Esophagus (tissue), 2 donors: Measurements from ENCODE around the gene EEF1AKMT3. TPM values are rescaled to one million over a fixed set of nuclear protein-coding genes. Genes with fewer than 3 reads are reported as not detected.

Source experiments
- H3K27ac ChIP-seq, 2 donors: one replicate each; pipeline ENCODE4 v1.5.1; 2013; ENCODE audit warnings: low read depth in 2 of 2, mild to moderate bottlenecking in 2 of 2, inconsistent platforms in 1 of 2, low read length in 1 of 2, moderate library complexity in 1 of 2
- H3K27me3 ChIP-seq, 2 donors: one replicate each; pipeline ENCODE4 v1.6.1; 2013; ENCODE audit warnings: low read length in 2 of 2, control low read depth in 1 of 2, mild to moderate bottlenecking in 1 of 2; ENCODE audit not compliant: insufficient read depth in 2 of 2, control insufficient read depth in 1 of 2
- H3K36me3 ChIP-seq, 2 donors: one replicate each; pipeline ENCODE4 v1.6.1; 2013; ENCODE audit warnings: low read length in 1 of 2; ENCODE audit not compliant: control insufficient read depth in 2 of 2, insufficient read depth in 2 of 2
- H3K4me1 ChIP-seq, 2 donors: one replicate each; pipeline ENCODE4 v1.6.1; 2013; ENCODE audit warnings: low read length in 1 of 2; ENCODE audit not compliant: control insufficient read depth in 2 of 2, insufficient read depth in 2 of 2
- H3K4me3 ChIP-seq, 2 donors: one replicate each; pipeline ENCODE4 v1.5.1; 2013; ENCODE audit warnings: low read length in 2 of 2, mild to moderate bottlenecking in 2 of 2, low read depth in 1 of 2, moderate library complexity in 1 of 2
- H3K9me3 ChIP-seq, 2 donors: one replicate each; pipeline ENCODE4 v1.6.1; 2013; ENCODE audit warnings: mild to moderate bottlenecking in 2 of 2, low read depth in 1 of 2, low read length in 1 of 2, moderate library complexity in 1 of 2; ENCODE audit not compliant: control insufficient read depth in 2 of 2, insufficient read depth in 1 of 2
- WGBS, 2 donors: extraction: QIAGEN DNeasy Blood & Tissue Kit; methylation state at CpG; one replicate each; pipeline ENCODE4 v1.1.7; 2013; 5-methylcytosine and 5-hydroxymethylcytosine counted together
- polyA plus RNA-seq, 2 donors: library from polyadenylated mRNA; stranded (reverse); fragments of 200-250 nt; gene quantifications; one replicate each; pipeline ENCODE4 v1.2.3, GENCODE V29; 2013
- donor health status: healthy with polysubstance abuse.
- donor health status: Bipolar disorder and iron deficiency.

The EEF1AKMT3 gene
- polyA plus RNA-seq, 2 donors: 1.1 to 2.4 TPM

DNA sequence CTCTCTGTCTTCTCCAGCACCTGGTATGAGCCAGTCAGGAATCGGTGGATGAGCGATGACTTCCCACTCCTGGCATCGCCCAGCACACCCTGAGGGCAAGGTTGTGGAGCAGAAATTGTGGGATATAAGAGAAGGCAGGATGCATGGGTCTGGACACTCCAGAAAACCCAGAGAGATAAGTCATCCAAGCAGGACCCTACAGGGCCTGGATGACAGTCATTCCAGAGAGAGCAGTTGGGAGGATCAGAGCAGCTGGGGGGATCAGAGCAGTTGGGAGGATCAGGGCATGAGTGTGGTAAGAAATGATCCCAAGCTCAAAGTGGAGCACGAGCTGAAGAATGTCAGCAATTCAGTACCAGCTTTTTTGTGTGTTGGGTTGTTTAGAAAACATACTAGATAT, 37.8 kb upstream of the EEF1AKMT3 start:
- WGBS, 2 donors: 64 to 69% methylated on average over 4 of the region's 4 CpGs
- Histone ChIP-seq H3K4me3 (no peak overlapping the region), H3K9me3 (no peaks in the 10 kb centered on the region), H3K27ac (no peak overlapping the region), H3K4me1 (peaks cover 6 to 7% of the 10 kb centered on the region in 2 donors), H3K27me3 (peaks cover 0 to 25% of the 10 kb centered on the region in 2 donors), H3K36me3 (peaks cover 0 to 2% of the 10 kb centered on the region in 2 donors)

DNA sequence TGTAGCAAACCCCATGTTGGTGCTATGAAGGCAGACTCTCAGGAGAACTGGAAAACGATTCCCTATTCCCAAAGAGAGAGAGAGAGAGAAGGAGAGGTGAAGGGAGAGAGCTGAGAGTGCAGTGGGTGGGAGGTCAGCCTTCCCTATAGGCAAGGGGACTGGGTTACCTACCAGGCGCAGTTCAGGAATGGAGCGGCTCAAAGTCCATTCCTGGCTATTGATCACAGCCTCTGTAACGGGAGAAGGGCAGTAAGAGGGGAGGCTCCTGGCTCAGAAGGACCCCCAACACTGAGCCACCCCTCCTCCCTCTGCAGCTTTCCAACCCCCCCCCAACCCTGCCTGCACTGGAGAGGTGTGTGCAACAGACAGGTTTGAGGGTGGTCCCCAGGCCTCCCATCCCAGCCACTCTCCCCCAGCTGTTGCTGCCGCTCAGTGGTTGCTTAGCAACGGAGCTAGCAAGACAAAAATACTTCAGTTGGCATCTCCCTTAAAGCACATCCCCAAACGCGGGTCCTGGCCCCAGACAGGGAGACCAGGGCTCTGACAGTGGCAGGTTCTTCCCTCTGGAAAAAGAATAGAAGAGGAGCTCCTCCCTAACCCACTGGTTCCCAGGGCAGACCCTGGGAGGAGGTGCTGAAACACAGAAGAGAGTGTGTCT, 37.1 kb upstream of the EEF1AKMT3 start:
- 30 to 34% methylated on average over 7 to 8 of the region's 8 CpGs for WGBS, 2 donors
- H3K4me3 ChIP-seq: no peak overlapping the region

DNA sequence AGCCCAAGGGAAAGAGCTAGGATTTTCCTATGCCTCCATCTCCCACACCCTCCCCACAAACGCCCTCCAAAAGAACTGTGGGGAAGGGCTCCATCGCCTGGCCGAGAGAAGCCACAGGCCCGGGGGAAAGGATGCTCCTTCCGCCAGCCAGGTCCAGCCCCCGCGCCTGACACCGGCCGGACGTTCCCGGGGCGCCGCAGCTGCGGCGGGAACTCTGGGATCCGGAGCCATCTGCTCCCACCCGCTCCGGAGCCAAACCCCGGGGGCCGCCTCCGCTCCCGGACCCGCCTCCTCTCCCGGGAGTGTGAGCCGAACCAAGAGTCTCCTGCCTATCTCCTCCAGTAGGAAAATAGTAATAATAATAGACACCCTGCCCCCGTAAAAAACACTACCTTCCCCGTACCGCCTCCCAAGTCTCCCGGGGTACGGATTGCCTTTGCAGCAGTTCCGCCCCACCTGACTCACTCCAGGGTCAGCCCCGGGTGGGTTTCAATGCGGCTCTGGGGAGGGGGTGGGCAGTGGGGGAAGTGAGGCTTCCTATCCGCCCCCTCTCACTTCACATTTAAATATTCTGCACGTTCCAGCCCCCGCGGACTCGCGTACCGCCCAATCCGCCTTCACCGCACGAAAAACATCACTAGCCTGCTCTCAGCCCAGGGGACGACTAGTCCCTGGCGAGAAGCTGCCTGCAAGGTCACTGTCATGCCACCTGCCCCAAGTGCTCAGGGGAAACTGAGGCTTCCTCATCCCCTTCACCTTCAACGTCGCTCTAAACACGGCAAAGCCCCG, 36.3 kb upstream of the EEF1AKMT3 start:
- no peaks in the 10 kb centered on the region for H3K9me3 ChIP-seq
- H3K36me3 ChIP-seq: peaks cover 0 to 2% of the 10 kb centered on the region in 2 donors
- 18 to 31% methylated on average over 44 to 49 of the region's 49 CpGs for WGBS, 2 donors
- H3K27ac ChIP-seq: no peak overlapping the region
- no peak overlapping the region for H3K4me3 ChIP-seq
- H3K4me1 ChIP-seq: peaks cover 6 to 7% of the 10 kb centered on the region in 2 donors
- peaks cover 0 to 29% of the 10 kb centered on the region in 2 donors for H3K27me3 ChIP-seq

More for the DNA sequence above, 37.1 kb upstream of the EEF1AKMT3 start:
- H3K36me3 ChIP-seq: peaks cover 0 to 2% of the 10 kb centered on the region in 2 donors
- peaks cover 6 to 7% of the 10 kb centered on the region in 2 donors for H3K4me1 ChIP-seq
- peaks cover 0 to 29% of the 10 kb centered on the region in 2 donors for H3K27me3 ChIP-seq
- H3K27ac ChIP-seq: no peak overlapping the region
- H3K9me3 ChIP-seq: no peaks in the 10 kb centered on the region

DNA sequence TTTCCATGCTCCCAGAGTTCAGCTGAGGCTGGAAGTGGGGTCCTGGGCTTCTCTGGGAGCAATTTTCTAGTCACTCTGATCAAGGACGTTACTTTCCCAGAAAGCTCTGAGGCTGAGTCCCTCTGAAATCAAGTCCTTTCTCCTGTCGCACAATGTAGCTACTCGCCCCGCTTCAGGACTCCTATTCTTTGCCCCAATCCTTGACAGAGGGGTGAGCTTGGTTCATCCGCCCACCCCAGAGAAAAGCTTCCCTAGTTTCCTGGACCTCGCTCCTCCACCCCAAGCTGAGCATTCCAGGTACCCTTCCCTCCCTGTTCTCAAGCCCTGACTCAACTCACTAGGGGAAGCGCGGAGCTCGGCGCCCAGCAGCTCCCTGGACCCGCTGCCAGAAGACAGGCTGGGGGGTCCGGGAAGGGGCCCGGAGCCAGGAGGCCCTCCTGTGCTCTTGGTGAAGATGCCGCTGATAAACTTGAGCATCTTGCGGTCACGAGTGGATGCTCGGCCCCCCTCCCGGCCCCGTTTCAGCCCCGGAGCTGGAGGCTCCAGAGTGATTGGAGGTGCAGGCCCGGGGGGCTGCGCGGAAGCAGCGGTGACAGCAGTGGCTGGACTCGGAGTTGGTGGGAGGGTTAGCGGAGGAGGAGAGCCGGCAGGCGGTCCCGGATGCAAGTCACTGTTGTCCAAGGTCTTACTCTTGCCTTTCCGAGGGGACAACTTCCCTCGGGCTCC, 35.5 kb upstream of the EEF1AKMT3 start:
- H3K27me3 ChIP-seq: peaks cover 0 to 29% of the 10 kb centered on the region in 2 donors
- peaks cover 0 to 2% of the 10 kb centered on the region in 2 donors for H3K36me3 ChIP-seq
- peaks cover 6 to 7% of the 10 kb centered on the region in 2 donors for H3K4me1 ChIP-seq
- no peaks in the 10 kb centered on the region for H3K9me3 ChIP-seq
- 26 to 27% methylated on average over 31 of the region's 31 CpGs for WGBS, 2 donors
- no peak overlapping the region for H3K27ac ChIP-seq
- H3K4me3 ChIP-seq: no peak overlapping the region

DNA sequence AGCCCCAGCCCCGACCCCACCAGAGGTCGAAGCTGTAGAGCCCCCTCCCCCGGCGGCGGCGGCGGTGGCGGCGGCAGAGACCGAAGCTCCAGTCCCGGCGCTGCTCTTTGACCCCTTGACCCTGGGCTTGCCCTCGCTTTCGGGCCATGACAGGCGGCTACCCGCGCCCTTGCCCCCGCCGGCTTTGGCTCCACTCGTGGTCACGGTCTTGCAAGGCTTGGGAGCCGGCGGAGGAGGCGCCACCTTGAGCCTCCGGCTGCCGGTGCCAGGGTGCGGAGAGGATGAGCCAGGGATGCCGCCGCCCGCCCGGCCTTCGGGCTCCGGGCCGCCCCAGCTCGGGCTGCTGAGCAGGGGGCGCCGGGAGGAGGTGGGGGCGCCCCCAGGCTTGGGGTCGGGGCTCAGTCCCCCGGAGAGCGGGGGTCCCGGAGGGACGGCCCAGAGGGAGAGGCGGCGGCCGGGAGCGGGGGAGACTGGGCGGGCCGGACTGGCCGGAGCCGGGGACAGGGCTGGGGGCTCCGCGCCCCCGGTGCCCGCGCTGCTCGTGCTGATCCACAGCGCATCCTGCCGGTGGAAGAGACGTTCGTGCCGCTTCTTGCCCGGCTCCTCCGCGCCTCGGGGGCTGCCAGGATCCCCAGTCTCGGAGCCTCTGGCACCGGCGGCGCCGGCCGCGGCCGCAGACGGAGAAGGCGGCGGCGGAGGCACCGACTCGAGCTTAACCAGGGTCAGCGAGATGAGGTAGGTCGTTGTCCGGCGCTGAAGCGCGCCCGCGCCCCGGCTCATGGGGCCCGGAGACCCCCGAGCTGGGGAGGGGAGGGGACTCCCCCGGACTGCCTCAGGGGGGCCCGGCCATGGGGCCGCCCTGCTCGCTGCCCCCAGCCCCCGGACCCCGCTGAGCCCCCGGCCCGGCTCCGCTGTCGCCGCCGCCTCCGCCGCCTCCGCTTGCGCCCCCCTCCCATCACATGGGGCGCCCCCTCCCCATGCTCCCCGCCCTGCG, 34.6 kb upstream of the EEF1AKMT3 start:
- Histone ChIP-seq H3K9me3 (no peaks in the 10 kb centered on the region), H3K4me3 (peak overlapping the region; percentile 5 to 8), H3K27ac (no peak overlapping the region), H3K27me3 (peaks cover 0 to 29% of the 10 kb centered on the region in 2 donors), H3K4me1 (peaks cover 6 to 7% of the 10 kb centered on the region in 2 donors), H3K36me3 (peaks cover 0 to 2% of the 10 kb centered on the region in 2 donors)
- WGBS, 2 donors: 22 to 24% methylated on average over 76 to 110 of the region's 110 CpGs

DNA sequence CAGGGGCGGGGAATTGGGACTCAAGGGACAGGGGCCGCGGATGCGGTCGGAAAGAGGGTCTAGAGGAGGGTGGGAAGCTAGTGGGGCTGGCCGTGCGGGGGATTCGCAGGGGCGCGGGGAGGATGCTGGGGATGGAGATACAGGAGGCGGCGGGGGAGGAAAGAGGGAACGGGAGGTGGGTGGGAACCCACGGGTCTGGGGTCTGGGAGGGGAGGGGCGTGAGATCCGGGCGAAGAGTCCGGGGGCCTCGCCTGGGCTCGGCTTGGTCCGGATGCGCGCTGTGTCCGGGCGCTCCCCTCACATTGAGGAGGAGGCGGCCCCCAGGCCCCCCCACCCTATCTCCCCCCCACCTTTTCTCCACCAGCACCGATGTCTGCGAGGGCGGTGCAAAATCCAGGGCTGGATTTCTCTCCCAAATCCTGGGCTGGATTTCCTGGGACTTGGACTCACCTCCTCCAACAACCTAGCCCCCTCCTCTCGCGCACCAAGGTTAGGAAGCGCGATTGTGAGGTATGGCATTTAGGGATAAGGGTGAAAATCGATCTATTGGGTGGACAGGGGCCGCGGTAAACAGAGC, 33.7 kb upstream of the EEF1AKMT3 start, which contains the start of gene AGAP2:
Gene AGAP2 (minus strand): TSS at position 82 of the 577 bp plus-strand sequence. CDS start 496 bp downstream, outside the sequence.
- H3K27ac ChIP-seq: no peak within 1 kb of the TSS
- peak within 1 kb of the TSS; percentile 5 to 8 for H3K4me3 ChIP-seq
- peaks cover 0 to 2% of the 10 kb centered on the region in 2 donors for H3K36me3 ChIP-seq
- H3K9me3 ChIP-seq: no peaks in the 10 kb centered on the region
- peaks cover 0 to 29% of the 10 kb centered on the region in 2 donors for H3K27me3 ChIP-seq
- peaks cover 6 to 7% of the 10 kb centered on the region in 2 donors for H3K4me1 ChIP-seq
- WGBS, 2 donors: 19 to 20% methylated on average over 18 to 36 of the region's 36 CpGs

DNA sequence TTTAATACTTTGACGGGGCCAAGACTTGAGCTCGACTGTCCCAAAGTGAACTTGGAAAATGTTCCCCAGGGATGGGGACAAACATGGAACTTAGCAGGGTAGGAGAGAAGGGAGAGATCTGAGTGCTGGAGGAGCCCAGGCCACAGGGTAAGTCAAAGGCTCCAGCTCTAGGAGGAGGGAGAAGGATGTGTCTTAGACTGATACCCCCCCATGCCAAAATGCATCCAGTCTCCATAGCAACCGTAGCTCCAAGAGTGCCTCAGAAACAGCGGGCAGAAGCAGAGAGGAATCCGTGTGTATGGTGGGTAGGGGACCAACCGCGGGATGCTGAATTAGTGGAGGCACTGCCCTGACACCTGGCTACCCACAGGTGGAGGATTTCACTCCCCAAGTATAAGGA, 33.0 kb upstream of the EEF1AKMT3 start:
- Histone ChIP-seq H3K27me3 (peaks cover 0 to 29% of the 10 kb centered on the region in 2 donors), H3K9me3 (no peaks in the 10 kb centered on the region), H3K4me1 (peaks cover 7 to 8% of the 10 kb centered on the region in 2 donors), H3K4me3 (no peak overlapping the region), H3K36me3 (peaks cover 0 to 2% of the 10 kb centered on the region in 2 donors), H3K27ac (no peak overlapping the region)
- 27 to 31% methylated on average over 7 of the region's 7 CpGs for WGBS, 2 donors

DNA sequence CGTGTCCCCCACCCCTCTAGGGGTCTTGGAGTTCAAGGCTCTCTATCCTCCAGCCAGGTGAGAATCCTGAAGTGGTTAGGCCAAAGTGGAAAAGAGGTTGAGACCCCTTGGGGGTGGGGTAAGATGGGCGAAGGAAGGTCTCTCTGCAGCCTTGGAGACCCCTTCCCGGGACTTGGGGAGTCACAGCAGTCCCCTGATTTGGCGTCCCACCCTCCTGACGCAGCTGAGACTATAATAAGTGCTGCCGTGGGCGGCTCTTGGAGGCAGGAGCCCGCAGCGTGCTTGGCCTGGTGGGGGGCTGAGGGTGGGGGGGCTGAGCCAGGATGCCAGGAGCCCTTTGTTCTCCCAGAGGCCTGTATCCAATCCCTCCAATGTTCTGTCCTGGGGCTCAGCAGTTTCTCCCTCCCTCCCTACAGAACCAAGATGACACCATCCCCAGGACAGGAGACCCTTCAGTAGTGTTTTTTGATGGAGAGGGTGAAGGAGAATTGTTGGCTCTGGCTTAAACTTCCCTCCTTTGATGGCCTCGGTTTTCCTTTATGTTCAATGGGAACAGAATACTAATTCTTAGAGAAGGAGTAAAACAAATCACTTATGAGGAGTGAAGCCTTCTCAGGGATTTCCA, 32.4 kb upstream of the EEF1AKMT3 start:
- Histone ChIP-seq H3K27ac (no peak overlapping the region), H3K27me3 (peaks cover 0 to 29% of the 10 kb centered on the region in 2 donors), H3K4me3 (no peak overlapping the region), H3K9me3 (no peaks in the 10 kb centered on the region), H3K36me3 (peaks cover 0 to 2% of the 10 kb centered on the region in 2 donors), H3K4me1 (peaks cover 7 to 9% of the 10 kb centered on the region in 2 donors)
- WGBS, 2 donors: 32 to 45% methylated on average over 10 of the region's 10 CpGs
